ENCODE data around the gene GALNS. TPM values are rescaled to one million over a fixed set of nuclear protein-coding genes. Genes with fewer than 3 reads are reported as not detected.

Gene GALNS
- total and polyA plus RNA-seq, 2 of the 4 experiments (the other 2 are of a cell fraction) = 7.2 to 32.5 TPM

DNA sequence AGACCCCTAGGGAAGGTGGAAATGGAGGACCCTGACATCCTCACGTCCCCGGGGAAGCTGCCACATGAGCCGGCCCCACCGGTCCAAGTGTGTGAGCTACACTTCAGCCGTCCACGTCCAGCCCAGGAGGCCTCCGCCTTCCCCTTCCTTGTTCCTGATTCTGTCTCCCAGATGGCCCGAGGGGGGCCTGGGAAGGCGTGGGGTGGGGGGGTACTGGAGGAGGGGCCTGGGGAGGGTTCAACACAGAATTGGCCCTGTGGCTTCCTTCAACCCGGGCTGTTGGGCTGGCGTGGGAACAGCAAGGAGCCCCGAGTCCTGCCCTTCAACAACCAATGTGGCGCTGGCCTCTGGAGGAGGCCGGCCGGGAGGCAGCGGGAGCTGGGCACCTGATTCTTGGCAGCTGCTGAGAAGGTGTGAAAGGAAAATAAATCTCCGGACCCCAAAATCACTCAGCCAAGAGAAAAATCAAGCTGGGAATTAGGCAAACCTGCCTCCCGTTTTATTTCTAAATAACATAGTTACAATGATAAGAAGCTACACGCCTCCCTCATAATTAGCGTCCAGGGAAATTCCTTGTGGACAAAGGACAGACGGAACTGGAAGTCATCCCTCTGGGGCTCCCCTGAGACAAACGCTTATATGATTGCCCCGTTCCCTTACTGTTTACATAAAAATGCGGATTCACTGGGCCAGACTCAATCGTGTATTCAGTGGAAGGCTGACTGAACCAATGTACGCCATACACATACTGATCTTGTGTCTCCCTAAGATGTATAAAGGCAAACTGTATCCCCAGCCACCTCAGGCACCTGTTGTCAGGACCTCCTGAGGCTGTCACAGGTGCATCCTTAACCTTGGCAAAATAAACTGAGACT, 43.2 kb downstream of the GALNS start:
- Histone ChIP-seq H3K56ac (ENCODE audit: extremely low read depth, insufficient read depth, low read length) (no peak overlapping the region), H3K36me3 (ENCODE audit: control insufficient read depth, insufficient read depth, low read length) (peaks cover 9% of the 10 kb centered on the region), H3K4me1 (ENCODE audit: control insufficient read depth, insufficient read depth, low read length) (peaks cover 20% of the 10 kb centered on the region), H4K8ac (ENCODE audit: low read depth in 2 of 2, low read length in 2 of 2) (peak overlapping the region in 1 of 2 experiments; percentile 29; a peak in 1 of 4 replicates), H4K91ac (ENCODE audit: insufficient read depth, low read depth, low read length) (no peak overlapping the region), H2BK15ac (ENCODE audit: low read depth, low read length) (no peak overlapping the region), H3K9ac (ENCODE audit: low read depth, low read length) (no peak overlapping the region), H3K9me1 (ENCODE audit: insufficient read depth, low read length) (peaks cover under 1% of the 10 kb centered on the region), H2BK5ac (ENCODE audit: low read depth, low read length, poor library complexity, severe bottlenecking) (no peak overlapping the region), H3K23ac (ENCODE audit: low read depth, low read length) (no peak overlapping the region), H3K4me2 (ENCODE audit: low read depth, low read length) (no peak overlapping the region), H2AFZ (replicated peaks; ENCODE audit: low read length, poor library complexity) (no peak overlapping the region), H3K79me1 (ENCODE audit: low read depth in 1 of 2, low read length in 2 of 2) (peaks cover 4 to 26% of the 10 kb centered on the region in 2 experiments; a peak in 2 of 4 replicates), H3K14ac (replicated peaks; ENCODE audit: low read depth, low read length) (no peak overlapping the region; the same call in 1 of the 2 replicates), H3K9me3 (ENCODE audit: control insufficient read depth, insufficient read depth, low read length) (no peaks in the 10 kb centered on the region), H2AK9ac (replicated peaks; ENCODE audit: low read depth, low read length, poor library complexity) (peak overlapping the region; percentile 85), H3K4me3 (ENCODE audit: insufficient read depth, low read depth, low read length) (no peak overlapping the region), H3K27me3 (ENCODE audit: control insufficient read depth, insufficient read depth, low read length) (no peaks in the 10 kb centered on the region), H4K5ac (ENCODE audit: low read depth, low read length) (no peak overlapping the region), H2BK20ac (ENCODE audit: low read depth, low read length) (no peak overlapping the region), H4K20me1 (ENCODE audit: insufficient read depth, low read length) (peaks cover 23% of the 10 kb centered on the region), H3K27ac (ENCODE audit: insufficient read depth, low read length) (no peak overlapping the region; the same call in 1 of the 2 replicates), H3K4ac (ENCODE audit: low read depth, low read length) (peak overlapping the region; percentile 40), H3K18ac (ENCODE audit: low read depth, low read length) (no peak overlapping the region), H2BK120ac (ENCODE audit: low read depth, low read length) (no peak overlapping the region), H2AK5ac (ENCODE audit: low read depth, low read length) (peak overlapping the region; percentile 85)
- POLR2A ChIA-PET (ENCODE audit: unreplicated experiment) = no interaction called here
- CTCF ChIA-PET = interaction anchor here (1.6 kb wide), 1 partner anchor 44 kb away, joined by 7 read pairs; the partner anchor contains the start of genes GALNS and TRAPPC2L
- ATAC-seq (ENCODE audit: low read depth) (no peak), DNase-seq (no peak)
- in situ Hi-C loops (cut with MboI; ENCODE audit: low sequenced_read_pairs) (no loop called here), intact Hi-C loops (cut with micrococcal nuclease) (loop anchor here (2.0 to 5.0 kb wide), 2 partner anchors 353 to 404 kb away; partner anchors contain the start of gene ZNF778), dilution Hi-C loops (cut with HindIII; ENCODE audit: low sequenced_read_pairs, unreplicated experiment) (no loop called here)
- 82% methylated on average over 6 of the region's 26 CpGs; no CpG with 5 or more reads in 1 of the 2 experiments for WGBS, 2 experiments (ENCODE audit: extremely low coverage in 2 of 2, insufficient read length in 1 of 2)
- BruUV-seq (replicated peaks) = no TSS peak
- TF ChIP-seq, protein P1, sequence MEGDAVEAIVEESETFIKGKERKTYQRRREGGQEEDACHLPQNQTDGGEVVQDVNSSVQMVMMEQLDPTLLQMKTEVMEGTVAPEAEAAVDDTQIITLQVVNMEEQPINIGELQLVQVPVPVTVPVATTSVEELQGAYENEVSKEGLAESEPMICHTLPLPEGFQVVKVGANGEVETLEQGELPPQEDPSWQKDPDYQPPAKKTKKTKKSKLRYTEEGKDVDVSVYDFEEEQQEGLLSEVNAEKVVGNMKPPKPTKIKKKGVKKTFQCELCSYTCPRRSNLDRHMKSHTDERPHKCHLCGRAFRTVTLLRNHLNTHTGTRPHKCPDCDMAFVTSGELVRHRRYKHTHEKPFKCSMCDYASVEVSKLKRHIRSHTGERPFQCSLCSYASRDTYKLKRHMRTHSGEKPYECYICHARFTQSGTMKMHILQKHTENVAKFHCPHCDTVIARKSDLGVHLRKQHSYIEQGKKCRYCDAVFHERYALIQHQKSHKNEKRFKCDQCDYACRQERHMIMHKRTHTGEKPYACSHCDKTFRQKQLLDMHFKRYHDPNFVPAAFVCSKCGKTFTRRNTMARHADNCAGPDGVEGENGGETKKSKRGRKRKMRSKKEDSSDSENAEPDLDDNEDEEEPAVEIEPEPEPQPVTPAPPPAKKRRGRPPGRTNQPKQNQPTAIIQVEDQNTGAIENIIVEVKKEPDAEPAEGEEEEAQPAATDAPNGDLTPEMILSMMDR (conservative IDR thresholded peaks at IDR 0.05; ENCODE audit: low read depth, low read length) = no peak
- TF ChIP-seq RFX5 (IDR thresholded peaks at IDR 0.05; ENCODE audit: low read depth, low read length) (no peak), POLR2A (IDR thresholded peaks at IDR 0.05; ENCODE audit: low read depth, low read length) (no peak), RAD21 (IDR thresholded peaks at IDR 0.05; ENCODE audit: low read length) (no peak), RCOR1 (IDR thresholded peaks at IDR 0.05; ENCODE audit: insufficient replicate concordance, low read length) (no peak), MAFK (IDR thresholded peaks at IDR 0.05; ENCODE audit: low read depth, low read length) (no peak), NFE2L2 (IDR thresholded peaks at IDR 0.05; ENCODE audit: low read depth, low read length) (no peak), BHLHE40 (IDR thresholded peaks at IDR 0.05; ENCODE audit: low read depth, low read length) (no peak), MXI1 (IDR thresholded peaks at IDR 0.05; ENCODE audit: borderline replicate concordance, low read depth, low read length) (no peak), CEBPB (IDR thresholded peaks at IDR 0.05; ENCODE audit: low read depth, low read length) (no peak), CHD1 (IDR thresholded peaks at IDR 0.05; ENCODE audit: low read depth, low read length) (no peak), MAZ (IDR thresholded peaks at IDR 0.05; ENCODE audit: borderline replicate concordance, low read depth, low read length) (no peak)
- TF ChIP-seq, protein P2, sequence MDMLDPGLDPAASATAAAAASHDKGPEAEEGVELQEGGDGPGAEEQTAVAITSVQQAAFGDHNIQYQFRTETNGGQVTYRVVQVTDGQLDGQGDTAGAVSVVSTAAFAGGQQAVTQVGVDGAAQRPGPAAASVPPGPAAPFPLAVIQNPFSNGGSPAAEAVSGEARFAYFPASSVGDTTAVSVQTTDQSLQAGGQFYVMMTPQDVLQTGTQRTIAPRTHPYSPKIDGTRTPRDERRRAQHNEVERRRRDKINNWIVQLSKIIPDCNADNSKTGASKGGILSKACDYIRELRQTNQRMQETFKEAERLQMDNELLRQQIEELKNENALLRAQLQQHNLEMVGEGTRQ (IDR thresholded peaks at IDR 0.05; ENCODE audit: low read depth, low read length) = no peak
- TF ChIP-seq, protein P3, sequence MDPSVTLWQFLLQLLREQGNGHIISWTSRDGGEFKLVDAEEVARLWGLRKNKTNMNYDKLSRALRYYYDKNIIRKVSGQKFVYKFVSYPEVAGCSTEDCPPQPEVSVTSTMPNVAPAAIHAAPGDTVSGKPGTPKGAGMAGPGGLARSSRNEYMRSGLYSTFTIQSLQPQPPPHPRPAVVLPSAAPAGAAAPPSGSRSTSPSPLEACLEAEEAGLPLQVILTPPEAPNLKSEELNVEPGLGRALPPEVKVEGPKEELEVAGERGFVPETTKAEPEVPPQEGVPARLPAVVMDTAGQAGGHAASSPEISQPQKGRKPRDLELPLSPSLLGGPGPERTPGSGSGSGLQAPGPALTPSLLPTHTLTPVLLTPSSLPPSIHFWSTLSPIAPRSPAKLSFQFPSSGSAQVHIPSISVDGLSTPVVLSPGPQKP (IDR thresholded peaks at IDR 0.05; ENCODE audit: borderline replicate concordance, low read depth, low read length) = no peak

All from IMR-90 (cell line).